Stimulated activated CD8-positive, alpha-beta memory T cell treated with anti-CD3 and anti-CD28 coated beads, Interleukin-12 subunit alpha, Interleukin-12 subunit beta, amount 100 ng/mL, for 4 hours (primary cell): ENCODE results near the gene USP20.

Experiments
- DNase-seq: peaks from one replicate; pipeline ENCODE4 v3.0.0-alpha.2; 2020; ENCODE audit warnings: low read depth

USP20 gene

GRCh38 chr9:129919841-129920240 lies 84.6 kb downstream of the USP20 start:
- DNase-seq: no peak

GRCh38 chr9:129921905-129922304 lies 86.6 kb downstream of the USP20 start:
- no peak for DNase-seq

GRCh38 chr9:129923589-129923988 lies 88.3 kb downstream of the USP20 start:
- no peak for DNase-seq

GRCh38 chr9:129929496-129930125 lies 94.4 kb downstream of the USP20 start:
- DNase-seq: no peak

DNA sequence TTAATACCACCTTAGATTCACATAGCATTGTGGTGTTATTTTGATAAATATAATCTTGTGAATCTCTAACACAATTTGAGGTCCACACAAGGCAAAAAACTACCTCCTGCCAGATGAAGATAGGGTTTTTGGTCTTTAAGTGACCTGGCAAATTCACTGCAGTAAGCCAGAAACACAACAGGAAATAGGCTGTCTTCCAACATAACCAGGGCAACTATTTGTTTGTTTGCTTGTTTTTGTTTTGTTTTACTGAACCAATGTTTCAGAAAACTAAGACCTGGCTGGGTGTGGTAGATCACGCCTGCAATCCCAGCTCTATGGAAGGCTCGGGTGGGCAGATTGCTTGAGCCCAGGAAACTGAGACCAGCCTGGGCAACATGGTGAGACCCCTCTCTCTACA lies 95.5 kb downstream of the USP20 start:
- no peak for DNase-seq
